H1 (cell line): Measurements from ENCODE around the gene CDKN2A.

Experiments used
- CTCF ChIP-seq, 3 experiments: IDR thresholded peaks; 1 replicate in 2 of 3; 2 replicates in 1 of 3; pipeline versions ENCODE4 v1.5.1 to v1.6.1; 2011; ENCODE audit warnings: low read length in 3 of 3, mild to moderate bottlenecking in 3 of 3, inconsistent platforms in 2 of 3, low read depth in 1 of 3, moderate library complexity in 1 of 3; ENCODE audit not compliant: insufficient read depth in 1 of 3; ENCODE audit errors: control extremely low read depth in 1 of 3
- YY1 ChIP-seq: IDR thresholded peaks from 2 replicates; pipeline ENCODE4 v1.6.1; 2011; ENCODE audit warnings: low read depth, mild to moderate bottlenecking, low read length

- TF ChIP-seq CTCF (IDR thresholded peaks at IDR 0.05; ENCODE audit: control extremely low read depth in 1 of 3, insufficient read depth in 1 of 3, low read depth in 1 of 3, low read length in 3 of 3) = no peak
- TF ChIP-seq YY1 = no peak
Observed at GRCh38 chr9:21935631-21936030, 58.6 kb downstream of the CDKN2A start.
